CD14-positive monocyte (primary cell): ENCODE results near the gene THSD4. TPM values are rescaled to one million over a fixed set of nuclear protein-coding genes. Genes with fewer than 3 reads are reported as not detected.

Experiments used
- DNase-seq, 3 donors: peaks; one replicate each; pipeline ENCODE4 v3.0.0-alpha.2; 2011 to 2022
- H2AFZ ChIP-seq: 2 replicates; pipeline ENCODE4 v1.6.0; 2012; ENCODE audit warnings: mild to moderate bottlenecking, low read depth, low read length, inconsistent platforms; ENCODE audit not compliant: insufficient read depth, poor library complexity, severe bottlenecking
- H3K27ac ChIP-seq, 2 donors: 1 replicate in 1 of 2; 2 replicates in 1 of 2; pipeline ENCODE4 v1.5.1; 2012 to 2013; ENCODE audit warnings: low read length in 2 of 2, control low read depth in 1 of 2, inconsistent platforms in 1 of 2, low read depth in 1 of 2, mild to moderate bottlenecking in 1 of 2
- H3K27me3 ChIP-seq, 2 donors: one replicate each; pipeline versions ENCODE4 v1.6.0 to v1.6.1; 2011 to 2013; ENCODE audit warnings: low read length in 2 of 2; ENCODE audit not compliant: control insufficient read depth in 2 of 2, insufficient read depth in 2 of 2
- H3K36me3 ChIP-seq, 2 donors: replicated peaks in 1 of 2; 1 replicate in 1 of 2; 2 replicates in 1 of 2; pipeline versions ENCODE4 v1.5.1 to v1.6.1; 2012 to 2013; ENCODE audit warnings: low read length in 2 of 2, control low read depth in 1 of 2, inconsistent platforms in 1 of 2, mild to moderate bottlenecking in 1 of 2; ENCODE audit not compliant: insufficient read depth in 2 of 2, control insufficient read depth in 1 of 2
- H3K4me1 ChIP-seq, 2 donors: 1 replicate in 1 of 2; 2 replicates in 1 of 2; pipeline versions ENCODE4 v1.5.1 to v1.6.1; 2012 to 2013; ENCODE audit warnings: low read length in 2 of 2, control low read depth in 1 of 2, inconsistent platforms in 1 of 2, mild to moderate bottlenecking in 1 of 2, moderate library complexity in 1 of 2; ENCODE audit not compliant: insufficient read depth in 2 of 2, control insufficient read depth in 1 of 2
- H3K4me2 ChIP-seq: replicated peaks from 2 replicates; pipeline ENCODE3; 2012; ENCODE audit warnings: low read length, moderate library complexity, mild to moderate bottlenecking; ENCODE audit not compliant: poor library complexity, severe bottlenecking; ENCODE audit errors: extremely low read depth
- H3K4me3 ChIP-seq, 3 experiments: fragments of 200-600 bp in 1 of 3; sonication (generic) in 1 of 3; replicated peaks in 1 of 3; 1 replicate in 2 of 3; 2 replicates in 1 of 3; pipeline ENCODE4 v1.5.1; 2011 to 2013; ENCODE audit warnings: low read length in 3 of 3, mild to moderate bottlenecking in 3 of 3, control low read depth in 2 of 3, low read depth in 2 of 3, inconsistent platforms in 1 of 3, moderate library complexity in 1 of 3
- H3K79me2 ChIP-seq: 2 replicates; pipeline ENCODE4 v1.6.0; 2012; ENCODE audit warnings: mild to moderate bottlenecking, control low read depth, inconsistent platforms, low read length, moderate library complexity; ENCODE audit not compliant: insufficient read depth
- H3K9ac ChIP-seq: 2 replicates; pipeline ENCODE4 v1.6.0; 2017; ENCODE audit warnings: low read length, mild to moderate bottlenecking; ENCODE audit not compliant: insufficient read depth, poor library complexity, severe bottlenecking
- H3K9me3 ChIP-seq, 2 donors: replicated peaks in 1 of 2; 1 replicate in 1 of 2; 2 replicates in 1 of 2; pipeline versions ENCODE4 v1.5.1 to v1.6.1; 2012 to 2013; ENCODE audit warnings: low read length in 2 of 2, control low read depth in 1 of 2; ENCODE audit not compliant: control insufficient read depth in 1 of 2, insufficient read depth in 1 of 2
- H4K20me1 ChIP-seq: 2 replicates; pipeline ENCODE4 v1.6.0; 2012; ENCODE audit warnings: mild to moderate bottlenecking, low read length, control low read depth, moderate library complexity; ENCODE audit not compliant: insufficient read depth
- H3K27ac Mint-ChIP-seq, 7 donors: one replicate each; pipeline ENCODE4 v1.8.0; 2020; ENCODE audit warnings: mild to moderate bottlenecking in 7 of 7, mixed read lengths in 7 of 7, moderate library complexity in 6 of 7, inconsistent platforms in 2 of 7
- H3K27me3 Mint-ChIP-seq, 3 donors: one replicate each; pipeline ENCODE4 v1.8.0; 2021 to 2022; ENCODE audit warnings: low read depth in 3 of 3, mild to moderate bottlenecking in 3 of 3, mixed read lengths in 3 of 3, moderate library complexity in 3 of 3, inconsistent platforms in 1 of 3
- H3K36me3 Mint-ChIP-seq, 2 donors: one replicate each; pipeline ENCODE4 v1.8.0; 2020; ENCODE audit warnings: mixed read lengths in 2 of 2, inconsistent platforms in 1 of 2, mild to moderate bottlenecking in 1 of 2
- H3K4me1 Mint-ChIP-seq: one replicate; pipeline ENCODE4 v1.8.0; 2020; ENCODE audit warnings: mild to moderate bottlenecking, mixed read lengths
- H3K4me3 Mint-ChIP-seq, 2 donors: one replicate each; pipeline ENCODE4 v1.8.0; 2020; ENCODE audit warnings: mild to moderate bottlenecking in 2 of 2, mixed read lengths in 2 of 2, moderate library complexity in 1 of 2
- H3K9me3 Mint-ChIP-seq, 7 donors: one replicate each; pipeline ENCODE4 v1.8.0; 2020 to 2022; ENCODE audit warnings: mixed read lengths in 7 of 7, mild to moderate bottlenecking in 6 of 7, moderate library complexity in 6 of 7, inconsistent platforms in 2 of 7
- CTCF ChIP-seq: fragments of 200-600 bp; IDR thresholded peaks from one replicate; pipeline ENCODE4 v1.8.0; 2022; ENCODE audit warnings: antibody characterized with exemption, mild to moderate bottlenecking
- WGBS: methylation state at CpG from one replicate; pipeline ENCODE4 v1.1.5; 2013; ENCODE audit warnings: missing lambda C conversion rate; ENCODE audit not compliant: insufficient coverage; 5-methylcytosine and 5-hydroxymethylcytosine counted together
- intact Hi-C, 2 donors: fragments of 100-400 bp; cut with micrococcal nuclease; formaldehyde crosslinking; loops; one replicate each; pipeline versions ENCODE4 v1.15.0 to v1.15.1; 2023
- polyA plus RNA-seq, 3 donors: library from polyadenylated mRNA; depleted of rRNA in 1 of 3; unstranded in 2 of 3; stranded (reverse) in 1 of 3; fragments of 300-500 nt in 2 of 3; fragments of >200 nt in 1 of 3; fragmentation: Illumina TruSeq in 2 of 3; gene quantifications; 1 replicate in 2 of 3; 2 replicates in 1 of 3; pipeline ENCODE4 v1.2.3, GENCODE V29; 2012 to 2021

THSD4 gene
- polyA plus RNA-seq, 3 donors = not detected

- intact Hi-C loops = loop anchor here in 1 of 2 donors (10.0 kb wide), 1 partner anchor 64 kb away; no protein-coding TSS in a partner anchor
- no CpG with 5 or more reads among the region's 2 CpGs for WGBS
- H3K4me2 ChIP-seq = no peak overlapping the region
- no peaks in the 10 kb centered on the region for H3K4me1 Mint-ChIP-seq
- no peaks in the 10 kb centered on the region for H3K36me3 Mint-ChIP-seq
- H3K27ac ChIP-seq = no peak overlapping the region
- H2AFZ ChIP-seq = no peak overlapping the region
- H4K20me1 ChIP-seq = no peaks in the 10 kb centered on the region
- no peak overlapping the region for H3K4me3 Mint-ChIP-seq
- H3K27me3 ChIP-seq = no peaks in the 10 kb centered on the region
- TF ChIP-seq CTCF = no peak
- no peaks in the 10 kb centered on the region for H3K9me3 ChIP-seq
- H3K27me3 Mint-ChIP-seq = peaks cover 2 to 6% (median 3%) of the 10 kb centered on the region in 3 donors
- H3K4me1 ChIP-seq = no peaks in the 10 kb centered on the region
- no peak for DNase-seq
- H3K4me3 ChIP-seq = no peak overlapping the region
- no peak overlapping the region for H3K27ac Mint-ChIP-seq
- peaks cover 0 to 3% (median 0%) of the 10 kb centered on the region in 7 donors for H3K9me3 Mint-ChIP-seq
- no peaks in the 10 kb centered on the region for H3K36me3 ChIP-seq
- H3K9ac ChIP-seq = no peak overlapping the region
- H3K79me2 ChIP-seq = no peaks in the 10 kb centered on the region
These were observed 135.8 kb downstream of the THSD4 start for GRCh38 chr15:71250936-71251583.

GRCh38 chr15:71251584-71252043, 136.3 kb downstream of the THSD4 start:
- Mint-ChIP-seq H3K27me3 (peaks cover 2 to 6% (median 3%) of the 10 kb centered on the region in 3 donors), H3K36me3 (no peaks in the 10 kb centered on the region), H3K4me3 (no peak overlapping the region), H3K27ac (no peak overlapping the region), H3K9me3 (peaks cover 0 to 3% (median 0%) of the 10 kb centered on the region in 7 donors), H3K4me1 (no peaks in the 10 kb centered on the region)
- Histone ChIP-seq H3K79me2 (no peaks in the 10 kb centered on the region), H3K9ac (no peak overlapping the region), H3K27ac (no peak overlapping the region), H3K4me1 (no peaks in the 10 kb centered on the region), H2AFZ (no peak overlapping the region), H3K4me3 (no peak overlapping the region), H3K27me3 (no peaks in the 10 kb centered on the region), H4K20me1 (no peaks in the 10 kb centered on the region), H3K4me2 (no peak overlapping the region), H3K36me3 (no peaks in the 10 kb centered on the region), H3K9me3 (no peaks in the 10 kb centered on the region)
- intact Hi-C loops = loop anchor here in 1 of 2 donors (10.0 kb wide), 1 partner anchor 63 kb away; no protein-coding TSS in a partner anchor
- 94% methylated on average over 2 of the region's 4 CpGs for WGBS
- no peak for DNase-seq
- TF ChIP-seq CTCF = no peak
